ENCODE results near the gene PCBP3.
"Not testable (repeated sequence)": the region's sequence is repeated elsewhere in the genome, so short reads cannot be mapped to it uniquely, and the experiment has no call there.

PCBP3 gene

GRCh38 chr21:45600248-45600647 is 43.3 kb upstream of the PCBP3 start:
- no peak overlapping the region for H3K4me3 ChIP-seq
- no peak overlapping the region for H3K27ac ChIP-seq
- no peak overlapping the region for H3K9ac ChIP-seq
- H3K4me2 ChIP-seq: peak overlapping the region in 3 of 11 experiments; percentile 4 to 8 (median 7); a peak in 1 of 22 replicates
- TF ChIP-seq Cebpa-rat (IDR thresholded peaks at IDR 0.05): no peak
- peaks cover 0 to 12% (median 0%) of the 10 kb centered on the region in 11 experiments; a peak in 6 of 22 replicates for H3K27me3 ChIP-seq
- H4K20me1 ChIP-seq: peaks cover 0 to 7% (median 0%) of the 10 kb centered on the region in 11 experiments; a peak in 4 of 22 replicates
- peaks cover 8 to 37% (median 23%) of the 10 kb centered on the region in 10 experiments; a peak in 19 of 20 replicates for H3K4me1 ChIP-seq
- H3K9me3 ChIP-seq (replicated peaks in 1 of 11): peaks cover 25 to 44% (median 29%) of the 10 kb centered on the region in 11 experiments
- H3K36me3 ChIP-seq: no peaks in the 10 kb centered on the region

DNA sequence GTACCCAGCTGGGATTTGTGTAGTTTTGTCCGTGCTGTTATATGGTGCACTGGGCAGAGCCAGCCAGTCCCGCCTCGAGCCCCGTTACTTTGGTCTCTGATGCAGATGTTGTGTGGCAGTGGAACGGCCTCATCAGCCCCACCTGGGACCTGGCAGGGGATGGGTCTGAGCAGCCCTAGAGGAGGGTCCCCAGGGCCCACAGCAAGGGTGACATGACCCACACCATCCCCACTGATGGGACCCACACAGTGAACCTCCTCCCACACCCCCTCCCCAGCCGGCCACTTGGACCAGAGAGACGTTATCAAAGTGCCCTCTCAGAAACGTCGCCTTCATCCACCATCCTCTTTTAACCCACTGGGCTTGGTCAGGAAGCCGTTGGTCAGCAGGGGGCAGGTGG is 42.0 kb upstream of the PCBP3 start:
- Histone ChIP-seq H3K4me2 (no peak overlapping the region), H3K27me3 (no peaks in the 10 kb centered on the region), H3K27ac (no peak overlapping the region), H3K4me3 (no peak overlapping the region), H3K9me3 (replicated peaks in 1 of 11) (peaks cover 25 to 44% (median 29%) of the 10 kb centered on the region in 11 experiments), H4K20me1 (no peaks in the 10 kb centered on the region), H3K36me3 (no peaks in the 10 kb centered on the region), H3K4me1 (peaks cover under 1 to 24% (median 10%) of the 10 kb centered on the region in 10 experiments; a peak in 17 of 20 replicates), H3K9ac (no peak overlapping the region)
- TF ChIP-seq Cebpa-rat (IDR thresholded peaks at IDR 0.05): no peak

GRCh38 chr21:45602106-45602505 is 41.4 kb upstream of the PCBP3 start:
- Histone ChIP-seq H3K9ac (no peak overlapping the region), H3K27me3 (no peaks in the 10 kb centered on the region)

GRCh38 chr21:45603481-45603880 is 40.0 kb upstream of the PCBP3 start:
- no peak overlapping the region for H3K4me2 ChIP-seq
- no peaks in the 10 kb centered on the region for H3K36me3 ChIP-seq
- no peak overlapping the region for H3K27ac ChIP-seq
- peaks cover 0 to 10% (median 0%) of the 10 kb centered on the region in 10 experiments; a peak in 3 of 20 replicates for H3K4me1 ChIP-seq
- H3K9ac ChIP-seq: no peak overlapping the region
- no peak overlapping the region for H3K4me3 ChIP-seq
- peaks cover 25 to 44% (median 29%) of the 10 kb centered on the region in 11 experiments for H3K9me3 ChIP-seq (replicated peaks in 1 of 11)
- H3K27me3 ChIP-seq: no peaks in the 10 kb centered on the region
- H4K20me1 ChIP-seq: no peaks in the 10 kb centered on the region
- no peak for TF ChIP-seq Cebpa-rat (IDR thresholded peaks at IDR 0.05)

More at GRCh38 chr21:45602106-45602505, 41.4 kb upstream of the PCBP3 start:
- no peaks in the 10 kb centered on the region for H3K36me3 ChIP-seq
- TF ChIP-seq Cebpa-rat (IDR thresholded peaks at IDR 0.05): no peak
- peaks cover 0 to 19% (median 4%) of the 10 kb centered on the region in 10 experiments; a peak in 13 of 20 replicates for H3K4me1 ChIP-seq
- H3K4me2 ChIP-seq: no peak overlapping the region
- H3K27ac ChIP-seq: no peak overlapping the region
- no peaks in the 10 kb centered on the region for H4K20me1 ChIP-seq
- no peak overlapping the region for H3K4me3 ChIP-seq
- H3K9me3 ChIP-seq (replicated peaks in 1 of 11): peaks cover 25 to 44% (median 29%) of the 10 kb centered on the region in 11 experiments

DNA sequence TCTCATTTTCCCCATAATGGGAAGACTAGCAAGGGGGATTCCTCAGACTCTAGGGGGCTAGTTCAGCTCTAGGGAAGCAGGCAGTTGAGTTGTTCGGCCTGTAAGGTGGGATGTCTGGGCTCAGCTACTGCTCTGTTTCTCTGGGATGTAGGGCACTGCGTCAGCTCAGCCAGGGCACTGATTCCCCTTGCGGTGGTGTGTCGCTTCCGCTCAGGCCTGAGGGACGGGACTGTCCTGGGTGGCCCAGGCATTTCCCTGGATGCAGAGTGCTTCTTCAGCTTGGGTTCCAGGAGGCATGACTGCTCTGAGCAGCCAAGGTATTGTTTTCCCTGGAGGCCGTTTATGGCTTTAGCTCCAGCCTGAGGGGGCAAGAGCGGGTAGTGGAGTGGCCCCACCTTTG is 38.8 kb upstream of the PCBP3 start:
- not testable (repeated sequence) for H3K27ac ChIP-seq, H3K27me3 ChIP-seq, H3K36me3 ChIP-seq, H3K4me3 ChIP-seq, H3K9ac ChIP-seq, H3K4me1 ChIP-seq, H4K20me1 ChIP-seq, H3K4me2 ChIP-seq
- peaks cover 25 to 44% (median 29%) of the 10 kb centered on the region in 11 experiments for H3K9me3 ChIP-seq (replicated peaks in 1 of 11)

DNA sequence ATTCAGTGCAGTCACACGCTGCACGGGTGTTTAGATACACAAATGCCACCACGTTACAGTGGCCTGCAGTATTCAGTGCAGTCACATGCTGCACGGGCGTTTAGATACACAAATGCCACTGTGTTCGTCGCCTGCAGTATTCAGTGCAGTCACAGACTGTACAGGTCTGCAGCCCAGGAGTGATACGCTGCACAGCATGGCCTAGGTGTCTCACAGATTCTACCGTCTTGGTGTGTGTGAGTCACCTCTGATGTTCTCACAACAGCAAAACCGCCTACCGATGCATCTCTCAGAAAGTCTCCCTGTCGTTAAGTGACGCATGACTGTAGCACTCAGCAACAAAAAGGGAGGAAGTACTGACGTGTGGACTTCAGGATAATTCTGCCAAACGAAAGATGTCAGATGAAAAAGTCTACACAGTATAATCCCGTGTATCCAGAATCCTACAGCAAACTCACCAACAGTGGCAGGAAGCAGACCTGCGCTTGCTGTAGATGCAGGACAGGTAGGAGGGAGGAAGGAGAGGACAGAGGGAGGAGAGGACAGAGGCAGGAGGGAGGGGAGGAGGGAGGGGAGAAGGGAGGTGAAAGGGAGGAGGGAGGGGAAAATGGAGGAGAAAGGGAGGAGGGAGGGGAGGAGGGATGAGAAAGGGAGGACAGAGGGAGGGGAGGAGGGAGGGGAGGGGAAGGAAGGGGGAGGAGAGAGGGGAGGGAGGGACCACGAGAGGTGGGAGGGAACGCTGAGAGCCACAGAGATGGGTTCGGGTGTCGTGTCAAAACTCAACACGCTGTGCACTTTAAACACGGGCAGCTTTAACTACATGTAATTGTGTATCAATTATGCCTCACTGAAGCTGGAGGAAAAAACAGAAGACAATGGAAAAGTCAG is 36.3 kb upstream of the PCBP3 start:
- H3K4me2 ChIP-seq: no peak overlapping the region
- no peaks in the 10 kb centered on the region for H4K20me1 ChIP-seq
- H3K9me3 ChIP-seq (replicated peaks in 1 of 11): peaks cover 15 to 25% (median 25%) of the 10 kb centered on the region in 11 experiments
- no peaks in the 10 kb centered on the region for H3K36me3 ChIP-seq
- no peak overlapping the region for H3K4me3 ChIP-seq
- no peak overlapping the region for H3K9ac ChIP-seq
- H3K4me1 ChIP-seq: peaks cover 0 to 4% (median 2%) of the 10 kb centered on the region in 10 experiments; a peak in 5 of 20 replicates
- H3K27me3 ChIP-seq: no peaks in the 10 kb centered on the region
- no peak overlapping the region for H3K27ac ChIP-seq
- TF ChIP-seq Cebpa-rat (IDR thresholded peaks at IDR 0.05): no peak

GRCh38 chr21:45607909-45608295 is 35.6 kb upstream of the PCBP3 start:
- no peak overlapping the region for H3K4me3 ChIP-seq
- no peak for TF ChIP-seq Cebpa-rat (IDR thresholded peaks at IDR 0.05)
- no peak overlapping the region for H3K4me2 ChIP-seq
- peaks cover 9 to 19% (median 19%) of the 10 kb centered on the region in 11 experiments for H3K9me3 ChIP-seq (replicated peaks in 1 of 11)
- no peaks in the 10 kb centered on the region for H3K36me3 ChIP-seq
- H3K27me3 ChIP-seq: no peaks in the 10 kb centered on the region
- peaks cover 0 to 9% (median 5%) of the 10 kb centered on the region in 10 experiments; a peak in 6 of 20 replicates for H3K4me1 ChIP-seq
- no peak overlapping the region for H3K27ac ChIP-seq
- H4K20me1 ChIP-seq: no peaks in the 10 kb centered on the region
- H3K9ac ChIP-seq: no peak overlapping the region

- H3K4me1 ChIP-seq: peaks cover 4 to 13% (median 8%) of the 10 kb centered on the region in 10 experiments; a peak in 14 of 20 replicates
- H3K36me3 ChIP-seq; H3K27me3 ChIP-seq; H4K20me1 ChIP-seq; H3K4me2 ChIP-seq; H3K9me3 ChIP-seq (replicated peaks in 1 of 11); H3K27ac ChIP-seq; H3K4me3 ChIP-seq; H3K9ac ChIP-seq: not testable (repeated sequence)
Observed at GRCh38 chr21:45608747-45609470, 34.6 kb upstream of the PCBP3 start.

DNA sequence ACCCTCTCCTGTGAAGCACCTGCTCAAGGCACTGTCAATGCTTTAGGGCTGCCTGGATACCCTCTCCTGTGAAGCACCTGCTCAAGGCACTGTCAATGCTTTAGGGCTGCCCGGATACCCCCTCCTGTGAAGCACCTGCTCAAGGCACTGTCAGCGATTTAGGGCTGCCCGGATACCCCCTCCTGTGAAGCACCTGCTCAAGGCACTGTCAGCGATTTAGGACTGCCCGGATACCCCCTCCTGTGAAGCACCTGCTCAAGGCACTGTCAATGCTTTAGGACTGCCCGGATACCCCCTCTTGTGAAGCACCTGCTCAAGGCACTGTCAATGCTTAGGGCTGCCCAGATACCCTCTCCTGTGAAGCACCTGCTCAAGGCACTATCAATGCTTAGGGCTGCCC is 33.9 kb upstream of the PCBP3 start:
- peaks cover 5 to 15% (median 9%) of the 10 kb centered on the region in 10 experiments; a peak in 14 of 20 replicates for H3K4me1 ChIP-seq
- not testable (repeated sequence) for H3K4me2 ChIP-seq; H3K27me3 ChIP-seq; H3K36me3 ChIP-seq; H3K27ac ChIP-seq; H3K9me3 ChIP-seq (replicated peaks in 1 of 11); H4K20me1 ChIP-seq; H3K4me3 ChIP-seq; H3K9ac ChIP-seq
